NCI-H2171 treated with DMSO at 0.1 percent for 48 hours (cell line): ENCODE data around the gene PPP1R1B.
A peak's percentile ranks its signal among the peaks of the same experiment; 100 is the strongest.

Experiments used
- DNase-seq: peaks from one replicate; lab custom pipeline; 2025; lab: John Stamatoyannopoulos, UW

The PPP1R1B gene

DNA sequence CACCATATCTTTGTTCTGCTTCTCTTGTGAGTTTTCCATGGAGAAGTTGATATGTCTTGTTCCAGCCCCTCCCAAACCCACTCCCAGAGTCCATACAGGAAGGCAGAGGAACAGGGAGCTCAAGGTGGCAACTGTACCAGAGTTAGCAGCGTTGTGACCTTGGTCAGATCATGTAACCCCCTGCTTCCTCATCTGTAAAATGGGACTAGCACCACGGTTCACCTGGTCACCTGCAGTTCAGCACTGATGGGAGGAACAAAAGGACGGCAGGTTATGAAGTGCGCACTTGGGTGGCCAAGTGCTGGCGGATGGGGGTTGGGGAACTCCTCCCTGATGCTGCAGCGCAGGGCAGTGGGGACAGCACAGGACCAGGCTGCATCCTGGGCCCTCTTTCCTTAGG, 11.3 kb upstream of the PPP1R1B start:
- no peak for DNase-seq

DNA sequence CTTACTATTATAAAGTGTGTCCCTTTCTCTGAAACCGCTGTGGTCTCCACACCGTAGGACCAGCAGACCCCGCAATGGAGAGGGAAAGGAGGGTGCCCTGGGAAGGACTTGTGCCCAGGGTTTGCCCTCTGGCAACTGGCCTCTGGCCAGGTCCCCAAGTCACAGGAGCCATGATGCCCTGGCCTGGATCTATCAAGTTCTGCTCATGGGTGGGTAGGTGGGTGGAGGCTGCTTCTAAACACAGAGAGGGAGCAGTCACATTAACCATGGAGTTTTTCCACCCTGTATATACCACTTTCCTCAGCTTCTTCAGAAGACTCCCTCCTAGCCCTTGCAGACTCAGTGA, 9.7 kb upstream of the PPP1R1B start:
- DNase-seq: no peak

DNA sequence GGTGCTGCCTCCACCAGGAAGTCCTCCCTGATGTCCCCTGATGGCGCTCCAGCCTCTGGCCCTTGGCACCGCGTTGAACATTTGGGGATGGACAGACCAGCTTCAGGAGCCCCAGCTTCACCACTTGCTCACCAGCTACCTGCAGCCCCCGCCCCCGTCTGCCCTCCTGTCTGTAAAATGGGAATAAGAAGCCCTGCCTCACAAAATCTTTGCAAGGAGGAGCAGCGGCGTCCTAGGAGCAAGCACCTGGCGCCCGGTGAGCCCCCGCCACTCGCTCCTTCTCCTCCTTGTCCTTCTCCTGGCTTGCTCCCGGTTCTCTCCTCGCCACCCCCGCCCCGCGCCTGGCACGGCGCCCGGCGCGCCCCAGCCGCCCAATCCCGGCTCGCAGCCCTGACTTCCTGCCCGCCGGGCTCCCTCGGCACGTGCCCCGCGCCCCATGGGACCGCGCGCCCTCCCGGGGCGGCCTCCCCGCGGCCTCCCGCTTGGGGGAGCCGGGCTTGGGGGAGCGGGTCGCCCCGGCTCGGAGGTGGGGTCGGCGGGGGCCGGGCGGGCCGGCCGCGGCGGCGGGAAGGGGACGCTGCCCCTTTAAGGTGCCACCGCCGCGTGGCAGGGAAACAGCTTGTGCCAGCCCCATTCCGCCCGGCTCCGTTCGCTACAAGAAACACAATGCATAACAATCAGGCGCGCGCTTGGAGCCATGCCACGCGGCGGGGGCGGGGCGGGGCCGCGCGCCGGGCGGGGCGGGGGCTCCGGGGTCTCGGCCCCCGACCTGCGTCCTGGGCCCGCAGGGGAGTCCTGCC, 9.1 kb upstream of the PPP1R1B start:
- peak; percentile 90 for DNase-seq

DNA sequence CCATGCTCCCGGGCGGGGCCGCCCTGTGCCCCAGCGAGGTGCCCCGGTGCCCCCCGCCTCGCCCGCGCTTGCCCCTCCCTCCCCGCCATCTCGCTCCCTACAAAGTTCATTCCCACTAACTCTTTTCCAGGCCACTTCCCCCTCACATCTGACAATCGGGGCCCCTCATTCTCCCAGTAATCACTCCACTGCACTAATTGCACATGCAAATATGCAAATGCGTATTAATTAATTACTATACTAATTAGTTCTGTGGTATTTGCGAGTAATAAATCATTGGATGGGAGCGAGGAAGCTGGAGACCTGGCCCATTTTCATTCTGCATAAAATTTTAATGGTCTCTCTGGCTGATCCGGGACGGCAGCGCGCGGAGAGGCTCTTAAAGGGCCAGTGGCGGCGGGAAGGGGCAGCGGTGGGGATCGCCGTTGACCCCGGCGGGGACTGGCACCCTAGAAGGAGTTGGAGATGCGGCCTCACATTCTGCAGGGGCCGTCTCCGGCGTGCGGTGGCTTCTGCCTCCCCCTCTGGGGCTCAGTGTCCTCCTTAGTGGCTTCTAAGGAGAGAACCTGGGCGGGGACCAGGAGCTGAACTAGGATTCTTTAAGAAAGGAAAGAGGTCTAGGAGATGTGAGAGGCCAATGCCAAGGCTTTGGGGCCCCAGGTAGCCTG, 8.4 kb upstream of the PPP1R1B start:
- peak; percentile 77 for DNase-seq

DNA sequence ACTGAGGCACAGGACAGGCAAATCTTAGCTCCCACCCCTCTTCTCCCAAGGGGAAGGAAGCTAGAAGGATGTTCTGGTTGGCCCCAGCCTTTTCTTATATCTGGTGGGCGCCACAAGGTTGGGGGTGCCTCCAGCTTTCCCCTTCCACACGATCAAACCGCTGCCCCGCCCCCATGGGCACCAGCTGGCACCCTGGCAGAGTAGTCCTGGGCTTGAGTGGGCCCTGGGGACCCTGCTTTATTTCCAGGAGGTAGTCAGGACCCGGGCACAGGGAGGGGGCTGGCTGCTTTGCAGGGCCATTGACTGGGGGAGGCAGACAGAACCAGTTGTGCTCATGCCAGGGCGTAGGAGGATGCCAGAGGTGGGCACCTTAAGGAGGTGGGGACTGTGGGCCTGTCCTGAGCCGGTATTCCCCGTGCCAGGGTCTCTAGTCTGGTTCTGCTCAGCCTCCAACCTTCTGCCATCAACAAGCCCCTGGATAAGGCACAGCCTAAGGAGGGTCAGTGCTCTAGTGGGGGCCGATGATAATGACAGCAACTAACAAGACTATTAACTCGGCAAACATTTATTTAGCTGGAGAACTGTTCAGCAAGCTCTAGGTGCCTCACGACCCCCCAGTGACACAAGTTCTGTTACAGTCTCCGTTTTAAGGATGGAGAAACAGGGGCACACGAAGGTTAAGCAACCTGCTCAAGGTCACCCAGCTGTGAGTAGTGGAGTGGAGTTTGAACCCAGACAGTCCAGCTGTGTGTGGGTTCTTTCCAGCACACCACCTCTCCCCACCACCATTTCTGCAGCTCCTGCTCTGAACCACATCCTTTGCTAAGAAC, 7.6 kb upstream of the PPP1R1B start:
- DNase-seq: peak; percentile 81

DNA sequence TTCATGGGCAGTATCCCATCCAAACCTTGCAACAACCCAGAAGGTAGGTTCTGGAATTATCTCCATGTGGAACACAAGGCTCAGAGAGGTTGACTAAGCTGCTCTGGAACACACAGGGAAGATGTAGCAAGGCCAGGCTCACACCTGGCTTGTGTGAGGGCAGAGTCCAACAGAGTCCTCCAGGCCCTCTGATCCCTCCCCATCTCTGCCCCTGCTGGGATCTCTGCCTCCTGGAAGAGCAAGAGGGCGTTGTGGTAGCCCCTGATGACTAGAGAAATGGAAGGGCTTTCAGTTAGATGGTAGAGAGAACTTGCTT, 7.0 kb upstream of the PPP1R1B start:
- DNase-seq: no peak

DNA sequence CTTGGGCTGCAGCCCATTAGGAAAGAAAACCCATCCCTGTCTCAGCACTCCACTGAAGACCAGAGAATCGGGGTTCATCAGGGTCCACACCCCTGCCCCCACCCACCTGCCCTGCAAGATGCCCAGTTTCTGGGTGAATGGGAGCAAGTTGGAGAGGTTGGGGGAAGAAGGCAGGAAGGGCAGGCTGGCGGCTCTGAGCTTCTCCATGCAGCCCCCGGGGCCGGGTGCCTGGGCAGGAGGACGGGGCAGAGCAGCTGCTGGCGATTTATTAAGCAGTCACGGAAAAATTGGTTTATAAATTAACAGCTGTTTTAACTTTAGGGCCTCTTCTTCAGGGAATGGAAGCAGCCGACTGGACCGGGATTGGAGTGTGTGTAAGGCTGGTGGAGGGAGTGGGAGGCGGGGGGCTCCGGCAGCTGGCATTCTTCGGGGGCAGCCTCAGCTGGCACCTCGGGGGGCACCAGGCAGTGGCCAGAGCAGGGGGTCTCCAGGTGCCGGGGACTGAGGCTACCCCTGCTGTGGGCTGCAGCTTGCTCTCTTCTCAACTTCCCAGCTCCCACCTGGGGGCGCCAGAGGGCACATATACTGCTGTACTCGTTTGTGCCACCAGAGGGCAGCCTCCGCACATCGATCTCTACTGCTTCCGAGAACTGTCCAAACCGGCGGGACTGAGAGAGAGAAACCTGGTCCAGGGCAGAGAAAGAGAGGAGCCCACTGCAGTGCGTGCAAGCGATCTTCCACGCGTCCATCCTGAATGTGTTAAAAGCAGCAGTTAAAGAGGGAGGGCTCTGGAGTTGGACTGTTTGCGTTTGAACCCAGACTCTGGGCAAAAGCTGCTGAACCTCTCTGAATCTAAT, 5.0 kb upstream of the PPP1R1B start:
- peak; percentile 81 for DNase-seq

DNA sequence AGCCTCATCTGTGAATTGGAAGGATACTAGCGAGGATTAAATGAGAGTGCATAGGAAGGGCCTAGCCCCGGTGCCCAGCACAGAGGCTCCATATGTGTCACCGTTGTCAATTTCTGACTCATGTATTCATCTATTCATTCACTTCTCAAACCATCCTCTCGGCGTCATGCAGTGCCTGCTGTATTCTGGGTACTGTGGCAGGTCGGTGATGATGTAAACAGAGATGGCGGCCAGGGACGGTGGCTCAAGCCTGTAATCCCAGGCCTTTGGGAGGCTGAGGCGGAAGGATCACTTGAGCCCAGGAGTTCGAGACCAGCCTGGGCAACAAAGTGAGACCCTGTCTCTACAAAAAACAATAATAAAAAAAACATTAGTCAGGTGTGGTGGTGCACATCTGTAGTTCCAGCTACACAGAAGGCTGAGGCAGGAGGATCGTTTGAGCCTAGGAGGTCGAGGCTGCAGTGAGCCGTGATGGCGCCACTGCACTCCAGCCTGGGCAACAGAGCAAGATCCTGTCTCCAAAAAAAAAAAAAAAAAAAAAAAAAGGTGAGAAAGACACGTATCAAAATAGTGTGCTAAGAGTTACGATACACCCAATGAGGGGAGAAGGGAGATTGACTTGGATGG, 4.3 kb upstream of the PPP1R1B start:
- DNase-seq: no peak

DNA sequence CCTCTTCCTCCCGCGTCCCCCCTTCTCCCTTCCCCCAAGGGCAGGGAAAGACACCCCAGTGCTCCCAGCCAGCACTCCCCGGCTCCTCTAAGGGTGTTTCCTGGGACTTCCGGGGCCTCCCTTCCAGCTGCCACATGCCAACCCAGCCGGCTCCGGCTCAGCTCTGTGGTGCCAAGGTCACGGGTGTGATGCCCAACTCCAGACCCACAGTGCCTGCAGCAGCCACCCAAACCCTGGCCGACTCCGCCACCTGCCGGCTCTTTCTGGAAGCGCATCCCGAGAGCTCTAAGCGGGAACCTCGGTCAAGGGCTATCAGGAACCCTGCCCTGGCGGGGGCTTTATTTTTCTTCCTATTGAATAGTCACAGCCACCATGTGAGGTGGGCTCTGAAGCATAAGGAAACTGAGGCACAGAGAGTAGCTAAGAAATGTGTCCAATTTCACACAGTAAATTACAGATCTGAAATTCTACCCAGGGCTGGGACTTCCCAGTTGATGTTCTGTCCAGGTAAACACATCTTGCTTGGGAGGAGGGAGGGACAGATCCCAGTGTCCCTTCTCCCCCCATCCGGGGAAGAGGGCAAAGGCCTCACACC, 3.3 kb upstream of the PPP1R1B start:
- DNase-seq: peak; percentile 72

DNA sequence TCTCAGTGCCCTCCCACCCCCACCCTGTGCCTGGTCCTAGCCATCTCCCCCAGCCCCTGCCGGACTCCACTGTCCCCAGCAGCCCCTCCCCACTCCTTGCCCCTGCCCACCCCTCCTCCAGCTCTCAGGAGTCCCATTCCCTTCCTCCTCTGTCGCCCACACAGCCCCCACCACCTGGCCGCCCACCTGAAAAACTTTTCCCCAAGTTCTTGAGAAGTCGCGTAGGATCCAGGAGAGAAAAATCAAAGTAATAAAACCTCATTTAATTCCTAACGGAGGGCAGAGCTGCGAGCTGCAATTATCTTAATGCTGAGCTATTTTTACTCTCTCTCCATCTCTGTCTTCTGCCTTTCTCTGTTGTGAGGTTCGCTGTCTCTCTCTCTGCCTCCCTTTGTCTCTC, 2.4 kb upstream of the PPP1R1B start:
- DNase-seq: no peak

DNA sequence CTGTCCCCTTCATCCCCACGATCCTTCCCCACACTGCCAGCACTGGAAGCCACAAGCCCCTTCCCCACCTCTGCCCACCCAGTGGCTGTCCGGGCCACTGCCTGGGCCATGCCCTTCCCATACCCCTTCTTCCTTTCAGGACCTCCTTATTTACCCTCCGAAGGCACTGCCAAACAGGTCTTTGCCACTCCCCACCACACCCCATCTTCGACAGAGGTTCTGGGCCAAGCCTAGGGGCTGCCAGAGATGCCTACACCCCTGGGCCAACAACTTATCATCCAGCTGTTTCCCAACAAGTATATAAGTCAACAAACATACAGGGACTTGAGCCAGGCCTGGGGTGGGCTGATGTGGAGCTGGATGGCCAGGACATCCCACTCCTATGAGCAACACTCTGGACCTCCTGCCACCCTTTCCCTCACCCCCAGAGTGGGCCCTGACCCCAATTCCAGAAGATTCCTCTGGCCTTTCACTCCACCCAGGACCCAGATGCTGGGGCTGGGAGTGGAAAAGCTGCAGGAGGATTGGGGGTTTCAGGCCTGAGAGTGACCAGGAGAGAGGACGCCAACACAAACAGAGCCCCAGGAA, 1.5 kb upstream of the PPP1R1B start:
- no peak for DNase-seq

DNA sequence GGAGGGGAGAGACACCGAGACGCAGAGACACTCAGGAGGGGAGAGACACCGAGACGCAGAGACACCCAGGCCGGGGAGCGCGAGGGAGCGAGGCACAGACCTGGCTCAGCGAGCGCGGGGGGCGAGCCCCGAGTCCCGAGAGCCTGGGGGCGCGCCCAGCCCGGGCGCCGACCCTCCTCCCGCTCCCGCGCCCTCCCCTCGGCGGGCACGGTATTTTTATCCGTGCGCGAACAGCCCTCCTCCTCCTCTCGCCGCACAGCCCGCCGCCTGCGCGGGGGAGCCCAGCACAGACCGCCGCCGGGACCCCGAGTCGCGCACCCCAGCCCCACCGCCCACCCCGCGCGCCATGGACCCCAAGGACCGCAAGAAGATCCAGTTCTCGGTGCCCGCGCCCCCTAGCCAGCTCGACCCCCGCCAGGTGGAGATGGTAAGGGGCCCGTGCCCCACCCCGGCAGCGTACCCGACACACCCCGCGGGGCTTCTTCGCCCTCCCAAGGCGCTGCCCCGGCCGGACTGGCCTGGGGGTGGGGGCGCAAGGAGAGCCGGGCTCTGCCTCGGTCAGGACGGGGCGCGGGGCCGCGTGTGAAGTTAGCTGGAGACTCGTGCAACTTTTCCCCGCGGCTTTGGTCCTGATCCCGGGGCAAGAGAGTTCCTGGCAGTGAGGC, 427 bp downstream of the PPP1R1B start:
- DNase-seq: no peak

DNA sequence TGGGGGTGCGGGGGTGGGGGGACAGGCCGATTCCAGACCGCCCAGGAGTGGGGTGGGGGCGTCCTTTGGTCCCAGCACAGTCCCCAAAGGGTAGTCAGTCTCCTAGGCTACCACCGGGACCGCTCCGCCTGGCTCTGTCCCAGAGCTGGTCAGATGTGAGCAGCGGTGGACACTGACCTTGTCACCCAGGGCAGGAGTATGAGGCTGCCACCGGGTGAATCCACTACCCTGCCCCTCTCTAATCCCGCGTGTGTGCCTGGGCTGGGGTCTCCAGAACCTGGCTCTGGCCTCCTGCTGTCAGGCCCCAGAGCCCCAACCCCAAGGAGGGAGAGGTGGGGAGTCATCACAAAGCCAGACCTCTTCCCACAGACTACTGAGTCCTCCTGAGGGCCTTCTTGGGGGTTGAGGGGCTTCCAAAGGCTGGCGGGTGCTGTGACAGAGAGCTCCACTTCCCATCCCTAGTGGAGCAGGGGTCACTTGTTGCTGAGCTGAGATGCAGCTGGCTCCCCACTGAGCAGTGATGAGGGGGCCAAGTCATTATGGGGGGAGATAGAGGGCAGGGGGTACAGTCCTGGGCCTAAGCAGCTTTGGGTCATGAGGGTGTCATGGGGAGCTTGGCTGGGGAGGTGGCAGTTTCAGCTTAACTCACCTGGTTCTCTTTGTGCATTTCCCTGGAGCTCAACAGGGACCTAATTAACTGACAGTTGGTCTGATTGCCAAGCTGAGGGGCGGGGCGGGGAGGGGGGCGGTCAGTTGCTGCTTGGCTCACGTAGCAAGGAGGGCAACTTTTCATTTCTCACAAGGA, 1.2 kb downstream of the PPP1R1B start:
- DNase-seq: no peak

DNA sequence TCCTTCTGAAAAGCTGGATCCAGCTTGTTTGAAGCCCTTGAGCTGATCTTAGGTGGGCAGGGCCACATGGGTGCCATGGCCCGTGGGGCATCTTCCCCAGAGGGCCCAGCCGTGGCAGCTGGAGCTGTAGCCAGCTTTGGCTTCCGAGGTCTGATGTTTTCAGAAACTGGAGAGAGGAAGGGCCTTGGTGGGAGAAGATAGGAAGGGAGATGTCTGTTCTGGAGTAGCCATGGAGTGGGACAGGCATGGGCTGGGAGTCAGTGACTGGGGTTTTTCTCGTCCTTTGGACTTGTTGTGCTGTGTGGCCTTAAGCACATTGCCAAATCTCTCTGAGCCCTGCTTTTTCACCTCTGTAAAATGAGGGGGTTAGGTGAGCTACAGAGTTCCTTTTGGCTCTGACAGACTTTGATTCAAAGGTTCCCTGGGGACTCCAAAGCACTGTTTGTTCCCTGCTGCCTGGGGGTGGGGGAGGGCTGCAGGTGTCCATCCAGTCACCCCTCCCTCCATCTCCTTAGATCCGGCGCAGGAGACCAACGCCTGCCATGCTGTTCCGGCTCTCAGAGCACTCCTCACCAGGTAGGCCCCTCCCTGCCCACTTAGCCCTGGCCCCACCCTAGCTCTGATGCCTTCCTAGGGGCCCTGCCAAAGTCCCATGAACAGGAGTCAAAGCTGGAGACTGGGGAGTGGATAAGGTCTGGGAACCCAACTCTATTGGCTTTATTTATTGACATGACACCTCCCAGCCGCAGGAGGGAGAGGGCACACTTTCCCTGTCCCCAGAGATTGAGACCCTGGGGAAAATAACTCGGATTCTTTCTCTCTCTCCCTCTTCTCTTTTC, 2.1 kb downstream of the PPP1R1B start:
- DNase-seq: no peak

DNA sequence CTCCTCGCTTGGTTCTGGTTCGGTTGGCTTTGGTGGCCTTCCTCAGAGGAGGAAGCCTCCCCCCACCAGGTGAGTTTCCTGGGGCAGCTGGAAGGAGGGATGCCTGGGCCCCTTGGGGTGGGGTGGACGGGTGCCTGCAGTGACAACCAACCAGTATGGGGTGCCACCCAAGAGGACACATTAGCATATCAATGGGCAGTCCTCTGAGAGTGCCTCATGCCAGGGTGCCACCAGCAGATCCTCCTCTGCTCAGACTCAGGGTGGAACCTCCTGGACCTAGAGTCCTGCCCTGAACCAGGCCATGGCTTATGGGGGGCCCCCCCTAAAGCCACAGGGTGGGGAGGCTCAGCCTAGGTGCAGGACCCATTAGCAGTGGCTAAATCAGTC, 2.7 kb downstream of the PPP1R1B start:
- DNase-seq: no peak

DNA sequence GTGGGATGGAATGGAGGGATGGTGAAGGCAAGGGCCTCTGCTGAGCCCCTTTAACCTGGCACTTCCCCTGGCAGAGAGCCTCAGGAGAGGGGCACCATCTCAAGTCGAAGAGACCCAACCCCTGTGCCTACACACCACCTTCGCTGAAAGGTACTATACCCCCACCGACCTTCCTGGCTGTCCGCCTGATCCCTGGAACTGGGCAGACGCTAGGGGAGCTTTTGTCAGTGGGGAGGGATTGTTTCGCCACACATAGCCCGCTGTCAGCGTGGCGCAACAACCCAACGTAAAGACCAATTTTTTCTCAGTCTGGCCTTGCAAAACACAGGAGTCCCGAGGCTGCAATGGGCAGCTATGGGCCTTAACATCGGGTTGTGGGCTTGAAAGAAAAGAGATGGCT, 3.1 kb downstream of the PPP1R1B start:
- DNase-seq: no peak

DNA sequence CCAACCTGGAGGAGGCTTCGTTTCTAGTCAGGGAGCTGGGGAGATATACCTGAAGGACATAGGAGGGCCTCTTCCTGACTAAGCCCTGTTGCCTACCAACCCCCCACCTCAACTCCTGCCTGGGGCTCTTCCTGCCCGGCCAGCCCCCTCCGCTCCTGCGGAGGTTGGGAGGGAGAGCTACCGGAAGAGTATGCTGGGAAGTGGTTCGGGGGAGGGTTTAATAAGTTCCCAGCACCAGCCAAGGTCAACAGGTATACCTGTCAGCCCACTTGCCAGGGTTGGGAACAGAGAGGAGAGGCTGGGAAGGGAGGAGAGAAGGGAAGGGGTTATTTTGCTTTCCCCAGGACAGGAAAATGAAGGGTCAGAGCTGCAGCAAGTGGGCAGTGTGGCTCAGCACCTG, 4.7 kb downstream of the PPP1R1B start:
- DNase-seq: no peak

DNA sequence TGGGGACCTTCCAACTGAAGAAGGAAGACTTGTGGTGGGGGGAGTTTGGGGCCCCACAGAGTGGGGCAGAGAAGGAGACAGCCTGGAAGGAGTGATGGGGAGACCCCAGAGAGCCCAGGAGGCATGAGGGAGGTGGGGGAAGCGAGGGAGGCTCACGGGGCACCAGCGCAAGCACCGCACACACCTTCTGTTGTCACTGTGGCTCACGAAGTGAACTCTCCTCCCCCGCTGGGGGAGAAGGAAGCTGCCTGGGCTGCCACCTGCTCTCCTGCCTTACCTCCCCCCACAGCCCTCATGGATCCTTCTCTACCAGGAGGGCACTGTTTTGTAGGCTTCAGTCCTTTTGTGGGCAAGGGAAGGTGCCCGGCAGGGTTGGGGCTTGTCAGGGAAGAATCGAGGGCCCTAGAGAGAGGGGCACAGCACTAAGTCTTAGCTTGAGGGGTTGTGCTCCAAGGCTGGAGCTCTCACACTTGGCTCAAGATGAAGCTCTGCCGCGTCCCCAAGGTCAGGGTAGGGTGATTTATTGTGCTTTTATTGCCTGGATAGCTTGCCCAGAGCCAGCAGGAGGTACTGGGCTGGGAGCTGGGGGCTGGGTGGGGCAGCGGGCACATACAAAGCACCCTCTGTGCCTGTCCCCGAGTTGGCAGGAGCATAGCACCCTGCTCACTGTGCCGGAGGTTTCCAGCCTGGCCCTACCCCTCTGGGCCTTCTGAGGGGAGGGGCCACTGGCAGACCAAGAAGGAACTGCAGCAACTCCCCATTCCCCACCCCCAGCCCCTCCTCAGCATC, 5.6 kb downstream of the PPP1R1B start:
- DNase-seq: peak; percentile 58
